Ascending aorta (tissue), 2 donors: ENCODE data around the gene SUPT16H. TPM values are rescaled to one million over a fixed set of nuclear protein-coding genes. Genes with fewer than 3 reads are reported as not detected.

Experiments used
- DNase-seq, 2 donors: peaks; one replicate each; pipeline ENCODE4 v3.0.0-alpha.2; 2019; ENCODE audit warnings: low spot score in 2 of 2
- H3K27ac ChIP-seq, 2 donors: fragments of 200-600 bp; sonication (generic); one replicate each; pipeline ENCODE4 v1.5.1; 2016 to 2017; ENCODE audit warnings: mild to moderate bottlenecking in 1 of 2
- H3K27me3 ChIP-seq: fragments of 200-600 bp; sonication (generic); one replicate; pipeline ENCODE4 v1.5.1; 2017
- H3K36me3 ChIP-seq, 2 donors: fragments of 200-600 bp; sonication (generic); one replicate each; pipeline ENCODE4 v1.5.1; 2016
- H3K4me1 ChIP-seq, 2 donors: fragments of 200-600 bp; sonication (generic); one replicate each; pipeline ENCODE4 v1.5.1; 2016 to 2017; ENCODE audit warnings: mild to moderate bottlenecking in 1 of 2
- H3K4me3 ChIP-seq, 2 donors: fragments of 200-600 bp; sonication (generic); one replicate each; pipeline ENCODE4 v1.5.1; 2016 to 2017; ENCODE audit warnings: mild to moderate bottlenecking in 1 of 2
- H3K9me3 ChIP-seq, 2 donors: fragments of 200-600 bp; sonication (generic); one replicate each; pipeline ENCODE4 v1.5.1; 2016
- intact Hi-C: fragments of 100-400 bp; cut with DNase I; formaldehyde crosslinking; loops from one replicate; pipeline ENCODE4 v1.15.1; 2023
- total RNA-seq: library from RNA; depleted of rRNA; stranded (reverse); fragments of >200 nt; gene quantifications from one replicate; pipeline ENCODE4 v1.1.0, GENCODE V29; 2016
- TF ChIP-seq, protein P1 (sequence below), 3 experiments: fragments of 200-600 bp in 2 of 3; fragments of 450-650 bp in 1 of 3; sonication (generic) in 2 of 3; IDR thresholded peaks; one replicate each; pipeline ENCODE4 v1.5.1; 2016 to 2019; ENCODE audit warnings: antibody characterized with exemption in 3 of 3, mild to moderate bottlenecking in 1 of 3, moderate library complexity in 1 of 3

The SUPT16H gene
- total RNA-seq, 1 donor from 2014 or later = 13.5 TPM

DNA sequence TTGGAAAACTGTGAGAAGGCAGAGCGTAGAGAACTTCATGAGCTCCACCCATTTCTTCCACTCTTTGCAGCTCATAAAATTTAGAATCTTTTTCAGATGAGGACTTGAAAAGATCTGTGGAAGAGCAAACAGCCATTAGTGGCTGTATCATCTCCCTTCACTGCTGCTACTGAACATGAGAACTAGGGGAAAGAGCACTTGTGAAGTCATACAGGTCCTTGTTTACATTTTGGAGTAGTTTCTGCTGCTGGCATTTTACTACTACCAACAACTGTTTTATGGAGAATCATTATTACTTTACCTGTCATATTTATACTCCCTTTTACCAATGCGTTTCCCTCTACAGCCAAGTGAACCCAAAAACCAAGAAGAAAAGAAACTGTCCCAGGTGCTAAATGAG lies 62.9 kb downstream of the SUPT16H start:
- DNase-seq = no peak
- TF ChIP-seq, protein P1, sequence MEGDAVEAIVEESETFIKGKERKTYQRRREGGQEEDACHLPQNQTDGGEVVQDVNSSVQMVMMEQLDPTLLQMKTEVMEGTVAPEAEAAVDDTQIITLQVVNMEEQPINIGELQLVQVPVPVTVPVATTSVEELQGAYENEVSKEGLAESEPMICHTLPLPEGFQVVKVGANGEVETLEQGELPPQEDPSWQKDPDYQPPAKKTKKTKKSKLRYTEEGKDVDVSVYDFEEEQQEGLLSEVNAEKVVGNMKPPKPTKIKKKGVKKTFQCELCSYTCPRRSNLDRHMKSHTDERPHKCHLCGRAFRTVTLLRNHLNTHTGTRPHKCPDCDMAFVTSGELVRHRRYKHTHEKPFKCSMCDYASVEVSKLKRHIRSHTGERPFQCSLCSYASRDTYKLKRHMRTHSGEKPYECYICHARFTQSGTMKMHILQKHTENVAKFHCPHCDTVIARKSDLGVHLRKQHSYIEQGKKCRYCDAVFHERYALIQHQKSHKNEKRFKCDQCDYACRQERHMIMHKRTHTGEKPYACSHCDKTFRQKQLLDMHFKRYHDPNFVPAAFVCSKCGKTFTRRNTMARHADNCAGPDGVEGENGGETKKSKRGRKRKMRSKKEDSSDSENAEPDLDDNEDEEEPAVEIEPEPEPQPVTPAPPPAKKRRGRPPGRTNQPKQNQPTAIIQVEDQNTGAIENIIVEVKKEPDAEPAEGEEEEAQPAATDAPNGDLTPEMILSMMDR (IDR thresholded peaks at IDR 0.05) = no peak
- Histone ChIP-seq H3K36me3 (no peaks in the 10 kb centered on the region), H3K4me1 (no peaks in the 10 kb centered on the region), H3K27ac (no peak overlapping the region), H3K27me3 (no peaks in the 10 kb centered on the region), H3K4me3 (no peak overlapping the region), H3K9me3 (no peaks in the 10 kb centered on the region)
- intact Hi-C loops = no loop called here

DNA sequence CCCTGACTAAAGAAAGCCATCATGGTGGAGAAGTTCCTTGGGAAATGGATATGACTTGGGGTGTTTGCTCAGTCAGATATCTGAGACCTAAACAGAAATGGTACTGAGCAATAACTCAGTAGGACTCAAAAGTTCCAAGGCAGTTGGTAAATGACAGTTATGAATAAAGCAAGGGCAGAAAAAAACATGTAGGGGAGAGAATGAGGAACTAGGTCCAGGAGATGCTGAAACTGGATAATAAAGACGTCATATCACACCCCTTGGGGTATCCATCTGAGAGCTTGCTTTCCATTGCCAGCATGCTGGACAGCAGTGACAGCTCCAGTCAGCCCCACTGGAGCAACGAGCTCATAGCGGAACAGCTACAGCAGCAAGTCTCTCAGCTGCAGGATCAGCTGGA lies 66.4 kb downstream of the SUPT16H start:
- no peak overlapping the region for H3K4me3 ChIP-seq
- DNase-seq = no peak
- H3K27me3 ChIP-seq = no peaks in the 10 kb centered on the region
- no peaks in the 10 kb centered on the region for H3K36me3 ChIP-seq
- no peak overlapping the region for H3K27ac ChIP-seq
- H3K4me1 ChIP-seq = no peaks in the 10 kb centered on the region
- TF ChIP-seq, protein P1 (IDR thresholded peaks at IDR 0.05) = no peak
- H3K9me3 ChIP-seq = no peaks in the 10 kb centered on the region
- intact Hi-C loops = no loop called here

DNA sequence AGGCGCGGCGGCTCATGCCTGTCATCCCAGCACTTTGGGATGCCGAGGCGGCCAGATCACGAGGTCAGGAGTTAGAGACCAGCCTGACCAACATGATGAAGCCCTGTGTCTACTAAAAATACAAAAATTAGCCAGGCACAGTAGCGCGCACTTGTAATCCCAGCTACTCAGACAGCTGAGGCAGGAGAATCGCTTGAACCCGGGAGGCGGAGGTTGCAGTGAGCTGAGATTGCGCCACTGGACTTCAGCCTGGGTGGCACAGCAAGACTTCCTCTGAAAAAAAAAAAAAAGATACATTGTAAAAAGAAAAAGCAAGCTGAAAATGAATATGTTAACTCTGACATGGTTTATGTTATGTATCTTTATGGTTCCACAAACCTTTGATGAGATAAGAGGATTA lies 70.3 kb downstream of the SUPT16H start:
- TF ChIP-seq, protein P1 (IDR thresholded peaks at IDR 0.05) = no peak
- Histone ChIP-seq H3K9me3 (no peaks in the 10 kb centered on the region), H3K4me3 (no peak overlapping the region), H3K36me3 (no peaks in the 10 kb centered on the region), H3K4me1 (no peaks in the 10 kb centered on the region), H3K27me3 (no peaks in the 10 kb centered on the region), H3K27ac (no peak overlapping the region)
- intact Hi-C loops = no loop called here
- DNase-seq = no peak

DNA sequence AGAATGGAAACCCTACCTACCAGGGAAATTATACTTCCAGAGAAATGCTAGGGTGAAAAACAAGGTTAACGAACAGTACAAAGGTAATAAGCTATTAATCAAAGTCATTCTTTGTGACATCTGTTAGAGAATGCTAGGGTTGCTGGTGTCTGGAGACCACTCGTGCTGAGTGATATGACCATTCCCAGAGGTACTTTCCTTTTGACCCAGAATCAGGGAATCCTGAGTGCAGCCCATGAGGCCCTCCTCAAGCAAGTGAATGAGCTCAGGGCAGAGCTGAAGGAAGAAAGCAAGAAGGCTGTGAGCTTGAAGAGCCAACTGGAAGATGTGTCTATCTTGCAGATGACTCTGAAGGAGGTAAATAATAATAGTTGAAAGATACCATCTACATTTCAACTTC lies 72.2 kb downstream of the SUPT16H start:
- no peaks in the 10 kb centered on the region for H3K4me1 ChIP-seq
- H3K27me3 ChIP-seq = no peaks in the 10 kb centered on the region
- H3K9me3 ChIP-seq = no peaks in the 10 kb centered on the region
- DNase-seq = no peak
- TF ChIP-seq, protein P1 (IDR thresholded peaks at IDR 0.05) = no peak
- no peak overlapping the region for H3K27ac ChIP-seq
- no peak overlapping the region for H3K4me3 ChIP-seq
- intact Hi-C loops = no loop called here
- H3K36me3 ChIP-seq = no peaks in the 10 kb centered on the region

DNA sequence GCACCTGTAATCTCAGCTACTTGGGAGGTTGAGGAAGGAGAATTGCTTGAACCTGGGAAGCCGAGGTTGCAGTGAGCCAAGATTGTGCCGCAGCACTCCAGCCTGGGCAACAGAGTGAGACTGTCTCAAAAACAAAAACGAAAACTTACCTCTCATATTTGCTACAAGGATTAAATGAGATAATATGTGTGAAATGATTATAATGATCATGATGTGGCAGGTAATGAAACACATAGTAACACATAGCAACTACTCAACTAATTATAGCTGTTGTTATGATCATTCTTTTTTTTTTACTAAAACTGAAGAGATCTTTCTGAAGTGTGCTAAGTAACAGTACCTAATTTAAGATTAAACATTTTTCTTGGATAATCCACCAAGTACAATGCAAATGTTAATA lies 73.9 kb downstream of the SUPT16H start:
- no peaks in the 10 kb centered on the region for H3K36me3 ChIP-seq
- no peaks in the 10 kb centered on the region for H3K9me3 ChIP-seq
- TF ChIP-seq, protein P1 (IDR thresholded peaks at IDR 0.05) = no peak
- no peak overlapping the region for H3K27ac ChIP-seq
- DNase-seq = no peak
- H3K4me3 ChIP-seq = no peak overlapping the region
- intact Hi-C loops = no loop called here
- no peaks in the 10 kb centered on the region for H3K27me3 ChIP-seq
- no peaks in the 10 kb centered on the region for H3K4me1 ChIP-seq

DNA sequence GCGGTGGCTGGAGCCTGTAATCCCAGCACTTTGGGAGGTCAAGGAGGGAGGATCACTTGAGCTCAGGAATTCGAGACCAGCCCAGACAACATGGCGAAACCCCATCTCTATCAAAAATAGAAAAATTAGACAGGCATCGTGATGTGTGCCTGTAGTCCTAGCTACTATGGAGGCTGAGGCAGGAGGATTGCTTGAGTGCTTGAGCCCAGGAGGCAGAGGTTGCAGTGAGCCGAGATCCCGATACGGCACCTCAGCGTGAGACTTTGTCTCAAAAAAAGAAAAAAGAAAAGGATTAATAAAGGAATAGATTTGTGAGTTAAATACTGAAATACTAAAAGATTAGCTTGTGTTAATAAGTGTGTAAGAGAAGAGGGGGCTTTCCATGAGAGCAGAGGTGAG lies 74.6 kb downstream of the SUPT16H start:
- Histone ChIP-seq H3K4me3 (peak overlapping the region; percentile 38 to 39), H3K4me1 (no peaks in the 10 kb centered on the region), H3K36me3 (no peaks in the 10 kb centered on the region), H3K27ac (no peak overlapping the region), H3K27me3 (no peaks in the 10 kb centered on the region), H3K9me3 (no peaks in the 10 kb centered on the region)
- intact Hi-C loops = no loop called here
- DNase-seq = no peak
- TF ChIP-seq, protein P1 (IDR thresholded peaks at IDR 0.05) = no peak
